SK-N-MC (cell line): ENCODE data around the gene SHISAL2A.

Source experiments
- EZH2 ChIP-seq: fragments of 200-600 bp; sonication (generic); IDR thresholded peaks from one replicate; pipeline ENCODE4 v1.6.1; 2017; ENCODE audit warnings: antibody characterized with exemption
- POLR2AphosphoS5 ChIP-seq: IDR thresholded peaks from 2 replicates; pipeline ENCODE4 v1.6.1; 2012; ENCODE audit warnings: mild to moderate bottlenecking, low read depth, low read length, borderline replicate concordance

DNA sequence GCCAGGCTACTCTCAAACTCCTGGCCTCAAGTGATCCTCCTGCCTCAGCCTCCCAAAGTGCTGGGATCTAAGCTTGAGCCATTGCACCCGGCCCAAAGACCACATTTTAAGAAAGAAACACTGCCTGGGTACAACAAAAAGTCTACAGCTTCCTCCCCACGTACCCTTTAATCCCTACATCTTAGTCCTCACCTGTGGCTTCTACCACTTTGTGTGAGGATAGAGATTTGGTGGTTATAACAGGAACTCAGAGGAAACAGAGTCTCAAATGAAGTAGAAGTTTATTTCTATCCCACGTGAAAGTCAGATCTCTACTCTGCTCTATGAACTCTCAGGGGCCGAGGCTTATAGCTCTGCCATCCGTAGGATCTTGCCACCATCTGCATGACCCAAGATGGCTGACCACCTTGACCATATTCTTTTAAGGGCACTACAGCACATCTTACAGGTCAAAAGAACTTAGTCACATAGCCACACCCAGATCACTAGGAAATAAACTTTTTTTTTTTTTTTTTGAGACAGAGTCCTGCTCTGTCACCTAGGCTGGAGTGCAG is 17.4 kb upstream of the SHISAL2A start:
- no peak for TF ChIP-seq POLR2AphosphoS5
- no peak for TF ChIP-seq EZH2
